Measurements from ENCODE around the gene NUPR1.
"Not testable (repeated sequence)": the region's sequence is repeated elsewhere in the genome, so short reads cannot be mapped to it uniquely, and the experiment has no call there.

The NUPR1 gene

GRCh38 chr16:28526201-28527099, 12.3 kb downstream of the NUPR1 start:
- no peak for DNase-seq

GRCh38 chr16:28524681-28525171, 14.0 kb downstream of the NUPR1 start:
- no peak for DNase-seq

GRCh38 chr16:28522792-28523191, 16.0 kb downstream of the NUPR1 start:
- DNase-seq, result no peak

- DNase-seq, result no peak
Measured at GRCh38 chr16:28521436-28521835, 17.3 kb downstream of the NUPR1 start.

GRCh38 chr16:28520672-28521071, 18.1 kb downstream of the NUPR1 start:
- DNase-seq, result no peak

- no peak for DNase-seq
Measured at GRCh38 chr16:28514246-28514645, 24.5 kb downstream of the NUPR1 start.

GRCh38 chr16:28513484-28514181, 25.1 kb downstream of the NUPR1 start:
- DNase-seq, result no peak

- no peak for DNase-seq
Measured at GRCh38 chr16:28511801-28512789, 26.7 kb downstream of the NUPR1 start.

- DNase-seq, result no peak
Measured at GRCh38 chr16:28511031-28511430, 27.7 kb downstream of the NUPR1 start.

GRCh38 chr16:28505489-28506137, 33.2 kb downstream of the NUPR1 start:
- no peak for DNase-seq

- no peak for DNase-seq
Measured at GRCh38 chr16:28504707-28505404, 33.9 kb downstream of the NUPR1 start.

- no peak for DNase-seq
Measured at GRCh38 chr16:28503470-28504259, 35.1 kb downstream of the NUPR1 start.

- DNase-seq, result no peak
Measured at GRCh38 chr16:28502290-28502689, 36.5 kb downstream of the NUPR1 start.

GRCh38 chr16:28501258-28502232, 37.2 kb downstream of the NUPR1 start:
- no peak for DNase-seq

- not testable (repeated sequence) for DNase-seq
Measured at GRCh38 chr16:28500476-28501180, 38.1 kb downstream of the NUPR1 start.

- no peak for DNase-seq
Measured at GRCh38 chr16:28499854-28500253, 38.9 kb downstream of the NUPR1 start.

GRCh38 chr16:28498666-28499381, 40.0 kb downstream of the NUPR1 start:
- no peak for DNase-seq

Data from T-helper 9 cell (primary cell).